Epithelial cell of proximal tubule (primary cell): Measurements from ENCODE around the gene BUB1B. TPM values are rescaled to one million over a fixed set of nuclear protein-coding genes. Genes with fewer than 3 reads are reported as not detected.
"Not testable (repeated sequence)": the region's sequence is repeated elsewhere in the genome, so short reads cannot be mapped to it uniquely, and the experiment has no call there.

ENCODE experiments used
- DNase-seq: peaks from one replicate; pipeline ENCODE4 v3.0.0-alpha.2; 2011; ENCODE audit warnings: low read depth
- H3K4me3 ChIP-seq: 2 replicates; pipeline ENCODE4 v1.5.1; 2011; ENCODE audit warnings: low read depth, mild to moderate bottlenecking, low read length
- CTCF ChIP-seq: conservative IDR thresholded peaks from 2 replicates; pipeline ENCODE4 v1.5.1; 2012; ENCODE audit warnings: low read depth, mild to moderate bottlenecking, low read length
- total RNA-seq: library from RNA; depleted of rRNA; stranded (reverse); fragments of >200 nt; gene quantifications from 2 replicates; pipeline ENCODE4 v1.2.3, GENCODE V29; 2015

BUB1B gene
- total RNA-seq, 1 donor from 2014 or later = 86.4 TPM

GRCh38 chr15:40142428-40142827, 18.4 kb upstream of the BUB1B start:
- DNase-seq = no peak
- no peak overlapping the region for H3K4me3 ChIP-seq
- no peak for TF ChIP-seq CTCF

- no peak for TF ChIP-seq CTCF
- DNase-seq = no peak
- H3K4me3 ChIP-seq = no peak overlapping the region
These were observed 14.8 kb upstream of the BUB1B start for GRCh38 chr15:40146037-40146436.

- DNase-seq = no peak
- TF ChIP-seq CTCF = no peak
- no peak overlapping the region for H3K4me3 ChIP-seq
These were observed 11.5 kb upstream of the BUB1B start for GRCh38 chr15:40149339-40149738.

- DNase-seq = peak; percentile 38
- H3K4me3 ChIP-seq = no peak overlapping the region
- no peak for TF ChIP-seq CTCF
These were observed 10.5 kb upstream of the BUB1B start for GRCh38 chr15:40150163-40150925.

- no peak for DNase-seq
- no peak for TF ChIP-seq CTCF
These were observed 9.4 kb upstream of the BUB1B start for GRCh38 chr15:40151499-40151898.

GRCh38 chr15:40151991-40152390, 8.9 kb upstream of the BUB1B start:
- TF ChIP-seq CTCF = no peak
- no peak overlapping the region for H3K4me3 ChIP-seq
- no peak for DNase-seq

More at GRCh38 chr15:40151499-40151898, 9.4 kb upstream of the BUB1B start:
- H3K4me3 ChIP-seq = no peak overlapping the region

- not testable (repeated sequence) for H3K4me3 ChIP-seq, DNase-seq
These were observed 6.0 kb upstream of the BUB1B start for GRCh38 chr15:40154821-40155220.
